ENCODE measurements around the gene UCHL1.
"Not testable (repeated sequence)": the region's sequence is repeated elsewhere in the genome, so short reads cannot be mapped to it uniquely, and the experiment has no call there.

Gene UCHL1

DNA sequence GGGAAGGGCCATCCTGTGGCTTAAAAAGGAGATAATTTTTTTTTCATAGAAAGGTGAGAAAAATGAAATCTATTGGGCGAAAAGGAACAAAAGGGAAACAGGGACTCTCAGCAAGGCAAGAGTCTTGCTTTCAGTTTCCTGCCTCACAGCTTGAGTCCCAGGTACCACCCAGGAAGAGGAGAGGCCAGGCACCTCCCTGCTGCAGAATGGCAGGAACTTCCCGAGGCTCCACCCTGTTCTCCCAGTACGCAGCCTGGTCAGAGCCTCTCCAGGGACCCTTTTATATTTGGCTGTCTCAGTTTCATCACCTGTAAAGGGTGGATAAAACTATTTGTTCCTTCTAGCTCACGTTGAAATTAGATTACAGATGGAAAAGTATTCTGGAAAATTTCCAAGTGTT lies 33.8 kb downstream of the UCHL1 start:
- DNase-seq (ENCODE audit: low spot score), result no peak

DNA sequence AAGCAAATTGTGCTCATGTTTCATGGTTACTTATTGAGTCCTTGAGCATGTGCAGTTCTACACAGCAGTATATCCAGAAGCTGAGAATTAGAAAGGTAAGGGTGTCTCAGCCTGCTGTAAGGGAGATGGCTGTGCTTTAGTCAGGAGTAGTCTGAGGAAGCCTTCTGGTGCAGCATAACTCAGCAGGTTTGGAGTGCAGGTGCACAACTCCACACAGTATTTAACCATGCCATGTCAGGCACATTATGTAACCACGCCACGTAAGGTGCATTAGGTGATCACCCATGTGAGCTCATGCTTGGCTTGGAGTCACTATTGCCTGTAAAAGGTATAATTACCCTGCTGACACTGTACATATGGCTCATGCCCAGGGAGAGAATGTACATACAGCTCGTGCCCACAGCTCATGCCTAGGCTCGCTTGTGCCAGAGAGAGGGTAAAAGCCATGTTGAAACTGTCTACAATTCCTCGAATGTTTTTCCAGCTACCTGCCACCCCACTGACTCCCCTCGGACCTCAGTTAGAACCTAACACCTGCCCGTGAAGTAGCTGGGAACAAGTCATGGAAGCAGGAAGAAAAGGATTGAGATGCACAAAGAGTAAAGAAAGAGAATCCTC lies 37.8 kb downstream of the UCHL1 start:
- DNase-seq (ENCODE audit: low spot score), result no peak

- no peak for DNase-seq (ENCODE audit: low spot score)
Observed at GRCh38 chr4:41296995-41297394, 40.3 kb downstream of the UCHL1 start.

DNA sequence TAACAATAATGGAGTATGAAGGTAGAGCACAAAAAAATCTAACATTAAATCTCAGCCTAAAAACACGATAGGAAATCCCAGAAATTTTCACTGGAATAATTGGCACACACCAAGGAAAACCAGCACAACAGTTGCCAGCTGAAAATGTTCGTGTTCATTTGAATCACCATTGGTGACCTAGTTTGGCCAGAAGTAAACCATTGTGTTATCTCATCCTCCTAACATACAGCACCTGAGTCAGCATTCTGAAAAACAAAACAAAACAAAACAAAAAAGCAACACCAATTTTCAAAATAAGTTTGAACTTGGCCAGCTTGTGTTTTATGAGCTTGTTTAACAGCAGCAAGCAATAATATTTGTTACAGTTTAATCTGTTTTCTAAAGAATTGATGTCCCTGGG lies 41.1 kb downstream of the UCHL1 start:
- no peak for DNase-seq (ENCODE audit: low spot score)

GRCh38 chr4:41299486-41299885 lies 42.8 kb downstream of the UCHL1 start:
- no peak for DNase-seq (ENCODE audit: low spot score)

DNA sequence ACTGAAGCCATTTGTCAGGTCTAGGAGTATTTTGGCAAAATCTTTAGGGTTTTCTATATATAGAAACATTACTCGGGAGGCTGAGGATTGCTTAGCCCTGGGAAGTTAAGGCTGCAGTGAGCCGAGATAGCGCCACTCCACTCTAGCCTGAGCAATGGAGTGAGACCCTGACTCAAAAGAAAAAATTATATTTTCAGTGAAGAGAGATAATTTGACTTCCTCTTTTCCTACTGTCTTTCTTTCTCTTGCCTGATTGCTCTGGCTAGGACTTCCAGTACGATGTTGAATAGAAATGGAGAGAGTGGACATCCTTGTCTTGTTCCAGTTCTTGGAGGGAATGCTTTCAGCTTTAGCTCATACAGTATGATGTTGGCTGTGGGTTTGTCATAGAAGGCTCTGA lies 44.4 kb downstream of the UCHL1 start:
- no peak for DNase-seq (ENCODE audit: low spot score)

- DNase-seq (ENCODE audit: low spot score), result no peak
Observed at GRCh38 chr4:41303372-41304118, 46.8 kb downstream of the UCHL1 start.

- DNase-seq (ENCODE audit: low spot score), result no peak
Observed at GRCh38 chr4:41304221-41304620, 47.5 kb downstream of the UCHL1 start.

GRCh38 chr4:41305476-41305875 lies 48.7 kb downstream of the UCHL1 start:
- DNase-seq (ENCODE audit: low spot score), result no peak

DNA sequence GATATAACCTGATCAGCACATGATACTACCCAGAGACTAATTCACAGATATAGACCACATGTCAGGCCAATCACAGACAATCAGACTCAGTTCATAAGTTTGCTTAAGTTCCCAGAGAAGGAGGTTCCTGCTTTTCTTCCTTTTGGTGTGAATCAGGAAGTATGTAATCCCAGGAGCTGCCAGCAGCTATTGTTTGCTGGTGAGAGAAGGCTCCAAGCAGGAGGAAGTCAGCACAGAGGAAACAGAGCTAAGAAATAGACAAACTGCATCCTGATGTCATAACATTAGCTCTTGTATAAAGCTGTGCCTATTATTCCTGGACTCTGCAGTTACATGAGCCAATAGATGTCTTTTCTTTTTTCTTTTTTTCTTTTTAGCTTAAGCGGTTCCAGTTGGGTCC lies 50.9 kb downstream of the UCHL1 start:
- no peak for DNase-seq (ENCODE audit: low spot score)

- DNase-seq (ENCODE audit: low spot score), result no peak
Observed at GRCh38 chr4:41308398-41308797, 51.7 kb downstream of the UCHL1 start.

DNA sequence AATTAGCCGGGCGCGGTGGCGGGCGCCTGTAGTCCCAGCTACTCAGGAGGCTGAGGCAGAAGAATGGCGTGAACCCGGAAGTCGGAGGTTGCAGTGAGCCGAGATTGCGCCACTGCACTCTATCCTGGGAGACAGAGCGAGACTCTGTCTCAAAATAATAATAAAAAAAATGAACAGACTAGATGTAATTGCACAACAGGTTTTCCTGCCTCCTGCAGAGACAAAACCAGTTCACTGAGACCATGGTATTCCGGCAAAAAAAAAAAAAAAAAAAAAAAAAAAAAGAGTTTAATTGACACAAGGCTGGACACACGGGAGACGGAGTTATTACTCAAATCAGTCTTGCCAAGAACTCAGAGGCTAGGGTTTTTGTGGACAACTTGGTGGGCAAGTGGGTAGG lies 58.7 kb downstream of the UCHL1 start:
- not testable (repeated sequence) for DNase-seq (ENCODE audit: low spot score)

GRCh38 chr4:41315862-41316261 lies 59.1 kb downstream of the UCHL1 start:
- no peak for DNase-seq (ENCODE audit: low spot score)
